PC-3 (cell line): ENCODE results near the gene STRIP1. TPM values are rescaled to one million over a fixed set of nuclear protein-coding genes. Genes with fewer than 3 reads are reported as not detected.

Experiments
- ATAC-seq: fragments of 200-7000 bp; cut with Tn5 transposase; 2 replicates; pipeline ENCODE4 v1.9.1; 2020; ENCODE audit warnings: mild to moderate bottlenecking, moderate library complexity
- BruUV-seq: library from RNA; stranded (reverse); fragments of 400-500 nt; replicated peaks from 2 replicates; lab custom pipeline; 2021; lab: Mats Ljungman, UMichigan
- CTCF ChIA-PET: fragments of 300-600 bp; sonication (Branson Sonifier 250); formaldehyde crosslinking; loops from one replicate; lab custom pipeline; 2022; ENCODE audit warnings: antibody characterized with exemption; lab: Charles Lee
- POLR2A ChIA-PET: fragments of 300-600 bp; sonication (Branson Sonifier 250); formaldehyde crosslinking; loops from one replicate; lab custom pipeline; 2022; ENCODE audit warnings: antibody characterized with exemption; ENCODE audit not compliant: unreplicated experiment; lab: Charles Lee
- DNase-seq: peaks from one replicate; pipeline ENCODE4 v3.0.0-alpha.2; 2015
- H2AFZ ChIP-seq: fragments of 300-600 bp; sonication (generic); 2 replicates; pipeline ENCODE4 v1.6.0; 2016; ENCODE audit warnings: antibody characterized with exemption, low read length
- H3F3A ChIP-seq: fragments of 300-600 bp; sonication (generic); one replicate; pipeline ENCODE4 v1.6.0; 2017; ENCODE audit warnings: antibody characterized with exemption, low read length, control low read depth, mild to moderate bottlenecking; ENCODE audit not compliant: unreplicated experiment
- H3K27ac ChIP-seq: fragments of 300-600 bp; sonication (generic); 2 replicates; pipeline ENCODE4 v1.5.1; 2016; ENCODE audit warnings: mild to moderate bottlenecking, low read length
- H3K27me3 ChIP-seq: fragments of 300-600 bp; sonication (generic); 2 replicates; pipeline ENCODE4 v1.6.1; 2016; ENCODE audit warnings: low read length, mixed read lengths
- H3K36me3 ChIP-seq: fragments of 300-600 bp; sonication (generic); 2 replicates; pipeline ENCODE4 v1.6.1; 2016; ENCODE audit warnings: low read depth, mixed run types, low read length, mixed read lengths
- H3K4me1 ChIP-seq: fragments of 300-600 bp; sonication (generic); 2 replicates; pipeline ENCODE4 v1.5.1; 2016; ENCODE audit warnings: low read length; ENCODE audit not compliant: insufficient read depth
- H3K4me2 ChIP-seq: fragments of 300-600 bp; sonication (generic); 2 replicates; pipeline ENCODE4 v1.6.0; 2016; ENCODE audit warnings: low read length
- H3K4me3 ChIP-seq: fragments of 300-600 bp; sonication (generic); 2 replicates; pipeline ENCODE4 v1.5.1; 2016; ENCODE audit warnings: mild to moderate bottlenecking, low read length, mixed read lengths
- H3K79me2 ChIP-seq: fragments of 300-600 bp; sonication (generic); 2 replicates; pipeline ENCODE4 v1.6.1; 2017; ENCODE audit warnings: low read length, mixed read lengths
- H3K9ac ChIP-seq: fragments of 300-600 bp; sonication (generic); 2 replicates; pipeline ENCODE4 v1.6.0; 2016; ENCODE audit warnings: mild to moderate bottlenecking, low read length
- H3K9me2 ChIP-seq: fragments of 300-600 bp; sonication (generic); replicated peaks from 2 replicates; pipeline ENCODE4 v1.6.1; 2016; ENCODE audit warnings: mixed run types, low read length, mixed read lengths
- H3K9me3 ChIP-seq: fragments of 300-600 bp; sonication (generic); 2 replicates; pipeline ENCODE4 v1.6.1; 2016; ENCODE audit warnings: low read length, mixed read lengths
- H4K20me1 ChIP-seq: fragments of 300-600 bp; sonication (generic); 2 replicates; pipeline ENCODE4 v1.6.1; 2016; ENCODE audit warnings: low read length, mixed read lengths
- CTCF ChIP-seq: fragments of 300-600 bp; sonication (generic); conservative IDR thresholded peaks from 2 replicates; pipeline ENCODE4 v1.5.1; 2017; ENCODE audit warnings: antibody characterized with exemption, low read depth, mild to moderate bottlenecking, low read length
- EZH2 ChIP-seq: fragments of 300-600 bp; sonication (generic); IDR thresholded peaks from one replicate; pipeline ENCODE4 v1.6.1; 2017; ENCODE audit warnings: antibody characterized with exemption, mild to moderate bottlenecking, low read length; ENCODE audit not compliant: unreplicated experiment
- EZH2phosphoT487 ChIP-seq: fragments of 300-600 bp; sonication (generic); IDR thresholded peaks from 2 replicates; pipeline ENCODE4 v1.6.1; 2018; ENCODE audit warnings: mild to moderate bottlenecking, antibody characterized with exemption, low read length, borderline replicate concordance
- intact Hi-C: fragments of 100-400 bp; cut with micrococcal nuclease; formaldehyde crosslinking; loops from 2 replicates; pipeline ENCODE4 v1.9.0; 2023
- total RNA-seq: library from RNA; depleted of rRNA; stranded (reverse); fragments of >200 nt; gene quantifications from 2 replicates; pipeline ENCODE4 v1.2.3, GENCODE V29; 2014

STRIP1 gene
- total RNA-seq, 1 experiment from 2014 or later = 41.4 TPM

DNA sequence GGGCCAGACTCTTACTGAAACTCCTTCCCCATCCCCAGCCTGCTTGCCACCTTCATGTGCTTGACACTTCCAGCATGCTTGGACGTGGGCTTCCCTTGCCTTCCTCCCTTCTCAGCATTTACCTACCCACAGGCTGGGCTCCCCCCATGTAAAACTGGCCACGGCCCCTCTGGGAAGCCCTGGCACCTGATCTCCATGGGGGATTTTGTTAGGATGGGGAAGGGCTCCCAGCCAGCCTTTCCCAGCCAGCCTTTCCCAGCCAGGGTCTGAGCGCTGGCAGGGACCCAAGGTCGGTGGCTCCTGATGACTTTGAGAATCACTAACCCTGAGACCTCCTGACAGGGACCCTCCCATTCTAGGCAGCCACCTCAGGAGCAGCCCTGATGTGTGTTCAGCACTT, 29.4 kb downstream of the STRIP1 start:
- ATAC-seq = no peak

DNA sequence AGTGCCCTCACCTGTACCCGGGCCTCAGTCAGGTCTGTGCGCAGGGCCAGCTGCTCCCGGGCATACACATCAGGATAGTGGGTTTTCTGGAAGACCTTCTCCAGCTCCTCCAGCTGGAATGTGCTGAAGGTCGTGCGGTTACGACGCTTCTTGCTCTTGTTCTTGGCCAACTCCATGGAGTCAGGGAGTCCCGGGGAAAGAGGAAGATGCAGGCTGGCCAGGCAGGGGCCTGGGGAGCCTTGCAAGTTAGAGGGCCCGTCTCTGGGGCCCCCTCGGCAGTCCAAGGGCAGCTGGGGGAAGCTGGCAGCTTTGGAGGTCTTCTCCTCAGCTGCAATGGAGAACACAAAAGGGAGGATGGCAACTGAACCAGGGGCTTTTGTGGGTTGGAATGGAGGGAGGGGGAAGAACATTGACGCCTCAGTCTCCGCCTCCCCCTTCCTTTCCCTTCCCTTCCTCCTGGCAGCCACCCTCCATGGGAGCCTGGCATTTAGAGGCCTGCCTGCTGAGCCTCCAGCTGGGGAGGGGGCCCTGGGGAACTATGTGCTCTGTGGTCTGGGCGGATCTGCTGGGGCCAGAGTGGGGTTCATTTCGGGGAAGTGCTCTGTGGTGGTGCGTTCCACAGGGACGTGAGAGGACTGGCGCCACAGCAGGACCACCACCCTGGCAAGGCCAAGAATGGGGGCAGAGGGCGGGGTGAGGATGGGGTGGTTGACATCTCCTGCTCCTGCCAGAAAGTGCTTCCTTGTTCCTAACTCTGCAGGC, 30.3 kb downstream of the STRIP1 start:
- no peaks in the 10 kb centered on the region for H3F3A ChIP-seq
- ChIA-PET CTCF (no interaction called here), POLR2A (no interaction called here)
- DNase-seq = no peak
- no peak overlapping the region for H2AFZ ChIP-seq
- no peaks in the 10 kb centered on the region for H3K9me3 ChIP-seq
- no TSS peak for BruUV-seq
- ATAC-seq = no peak
- H3K27me3 ChIP-seq = no peaks in the 10 kb centered on the region
- intact Hi-C loops = no loop called here
- TF ChIP-seq EZH2 (no peak), EZH2phosphoT487 (no peak), CTCF (no peak)
- no peak overlapping the region for H3K4me2 ChIP-seq
- no peak overlapping the region for H3K4me3 ChIP-seq
- peaks cover 3% of the 10 kb centered on the region; the same call in 1 of the 2 replicates for H3K36me3 ChIP-seq
- H3K27ac ChIP-seq = no peak overlapping the region
- no peak overlapping the region for H3K9ac ChIP-seq
- H3K4me1 ChIP-seq = no peaks in the 10 kb centered on the region
- H3K79me2 ChIP-seq = no peaks in the 10 kb centered on the region
- H4K20me1 ChIP-seq = no peaks in the 10 kb centered on the region
- no peaks in the 10 kb centered on the region for H3K9me2 ChIP-seq

More for the DNA sequence above, 29.4 kb downstream of the STRIP1 start:
- BruUV-seq = no TSS peak
- no peaks in the 10 kb centered on the region for H3K9me3 ChIP-seq
- H3K9me2 ChIP-seq = no peaks in the 10 kb centered on the region
- H2AFZ ChIP-seq = no peak overlapping the region
- H3K27ac ChIP-seq = no peak overlapping the region
- peaks cover 3% of the 10 kb centered on the region; the same call in 1 of the 2 replicates for H3K36me3 ChIP-seq
- H3K4me3 ChIP-seq = no peak overlapping the region
- H3K27me3 ChIP-seq = no peaks in the 10 kb centered on the region
- TF ChIP-seq EZH2 (no peak), CTCF (no peak)
- no peaks in the 10 kb centered on the region for H4K20me1 ChIP-seq
- no peaks in the 10 kb centered on the region for H3F3A ChIP-seq
- DNase-seq = no peak
- CTCF ChIA-PET = no interaction called here
- intact Hi-C loops = no loop called here
- H3K79me2 ChIP-seq = no peaks in the 10 kb centered on the region
- H3K4me1 ChIP-seq = no peaks in the 10 kb centered on the region
- H3K9ac ChIP-seq = no peak overlapping the region
- no peak overlapping the region for H3K4me2 ChIP-seq
- POLR2A ChIA-PET = no interaction called here

DNA sequence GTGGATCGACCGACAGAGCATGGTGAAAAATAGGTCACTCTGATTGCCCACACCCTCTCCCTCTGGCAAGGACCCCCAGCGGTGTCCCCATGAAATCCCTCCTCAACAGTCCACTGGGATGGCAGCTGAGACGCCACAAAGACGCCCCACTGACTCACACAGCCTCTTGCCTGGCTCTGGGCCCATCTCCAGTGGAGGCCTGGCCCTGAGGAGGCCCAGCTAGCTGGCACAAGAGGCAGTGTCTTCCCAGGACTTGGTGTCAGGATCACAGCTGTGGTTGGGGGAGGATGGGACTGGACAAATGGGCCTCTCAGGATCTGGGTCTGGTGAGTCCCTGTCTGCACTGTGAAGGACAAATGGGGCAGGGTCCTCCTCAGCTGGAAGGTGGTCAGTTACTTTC, 31.4 kb downstream of the STRIP1 start:
- H3K36me3 ChIP-seq = no peaks in the 10 kb centered on the region
- intact Hi-C loops = no loop called here
- H4K20me1 ChIP-seq = no peaks in the 10 kb centered on the region
- TF ChIP-seq EZH2phosphoT487 (no peak), EZH2 (no peak), CTCF (no peak)
- DNase-seq (no peak), ATAC-seq (no peak)
- no peak overlapping the region for H2AFZ ChIP-seq
- H3F3A ChIP-seq = no peaks in the 10 kb centered on the region
- H3K9ac ChIP-seq = no peak overlapping the region
- H3K9me2 ChIP-seq = no peaks in the 10 kb centered on the region
- no peak overlapping the region for H3K4me3 ChIP-seq
- no TSS peak for BruUV-seq
- no peaks in the 10 kb centered on the region for H3K9me3 ChIP-seq
- no peaks in the 10 kb centered on the region for H3K4me1 ChIP-seq
- H3K27ac ChIP-seq = no peak overlapping the region
- no peak overlapping the region for H3K4me2 ChIP-seq
- CTCF ChIA-PET = interaction anchor here (0.7 kb wide), 1 partner anchor 13 kb away, joined by 3 read pairs; no protein-coding TSS in a partner anchor
- no peaks in the 10 kb centered on the region for H3K27me3 ChIP-seq
- POLR2A ChIA-PET = no interaction called here
- H3K79me2 ChIP-seq = no peaks in the 10 kb centered on the region
